Left colon (tissue), 2 donors: ENCODE measurements around the gene LRRTM3. TPM values are rescaled to one million over a fixed set of nuclear protein-coding genes. Genes with fewer than 3 reads are reported as not detected.

Experiments
- ATAC-seq: fragments of 200-7000 bp; cut with Tn5 transposase; one replicate; pipeline ENCODE4 v1.9.1; 2020; ENCODE audit warnings: mild to moderate bottlenecking, moderate library complexity
- DNase-seq, 2 donors: peaks; one replicate each; pipeline ENCODE4 v3.0.0-alpha.2; 2020
- intact Hi-C, 2 donors: fragments of 100-400 bp; cut with DNase I in 1 of 2; cut with micrococcal nuclease in 1 of 2; formaldehyde crosslinking; loops; one replicate each; pipeline versions ENCODE4 v1.11.2 to v1.14.0; 2022; cut with DNase I, micrococcal nuclease
- total RNA-seq, 2 donors: library from RNA; stranded (reverse); fragmentation: NEBNext Ultra II Directional; extraction: Animal tissue kit (Norgen Biotek cat#: 25700); gene quantifications; one replicate each; pipeline ENCODE4 v1.2.1, GENCODE V29; 2021
- donor health status: DM: no; HTN: no; CAD: no.
- donor health status: DM: yes; HTN: yes; CAD: no.

Gene LRRTM3
- total RNA-seq, 2 donors from 2014 or later, result not detected

- ATAC-seq, result no peak
- no peak for DNase-seq
- intact Hi-C loops, result no loop called here
These were observed 78.9 kb downstream of the LRRTM3 start for GRCh38 chr10:67004690-67005089.

- DNase-seq (no peak), ATAC-seq (no peak)
- intact Hi-C loops, result no loop called here
These were observed 80.1 kb downstream of the LRRTM3 start for GRCh38 chr10:67005981-67006380.

GRCh38 chr10:67011480-67011879, 85.6 kb downstream of the LRRTM3 start:
- no peak for DNase-seq
- ATAC-seq, result no peak
- intact Hi-C loops, result no loop called here

- DNase-seq (no peak), ATAC-seq (no peak)
- intact Hi-C loops, result no loop called here
These were observed 86.1 kb downstream of the LRRTM3 start for GRCh38 chr10:67011981-67012380.

- DNase-seq, result no peak
- intact Hi-C loops, result no loop called here
- ATAC-seq, result no peak
These were observed 89.4 kb downstream of the LRRTM3 start for GRCh38 chr10:67015225-67015624.

GRCh38 chr10:67017218-67017617, 91.4 kb downstream of the LRRTM3 start:
- DNase-seq, result no peak
- ATAC-seq, result no peak
- intact Hi-C loops, result no loop called here

GRCh38 chr10:67022099-67022498, 96.3 kb downstream of the LRRTM3 start:
- no peak for ATAC-seq
- intact Hi-C loops, result no loop called here
- DNase-seq, result no peak

GRCh38 chr10:67033878-67034277, 108.0 kb downstream of the LRRTM3 start:
- ATAC-seq, result no peak
- intact Hi-C loops, result no loop called here
- no peak for DNase-seq

GRCh38 chr10:67036808-67037207, 111.0 kb downstream of the LRRTM3 start:
- DNase-seq (no peak), ATAC-seq (no peak)

GRCh38 chr10:67043041-67043440, 117.2 kb downstream of the LRRTM3 start:
- ATAC-seq (no peak), DNase-seq (no peak)
- intact Hi-C loops, result no loop called here

More at GRCh38 chr10:67036808-67037207, 111.0 kb downstream of the LRRTM3 start:
- intact Hi-C loops, result no loop called here

GRCh38 chr10:67045404-67045803, 119.6 kb downstream of the LRRTM3 start:
- intact Hi-C loops, result no loop called here
- no peak for ATAC-seq
- DNase-seq, result no peak

GRCh38 chr10:67046507-67046906, 120.7 kb downstream of the LRRTM3 start:
- DNase-seq (no peak), ATAC-seq (no peak)
- intact Hi-C loops, result no loop called here

- no peak for ATAC-seq
- no peak for DNase-seq
- intact Hi-C loops, result no loop called here
These were observed 124.2 kb downstream of the LRRTM3 start for GRCh38 chr10:67049988-67050387.

- ATAC-seq (no peak), DNase-seq (no peak)
- intact Hi-C loops, result no loop called here
These were observed 124.6 kb downstream of the LRRTM3 start for GRCh38 chr10:67050415-67050814.

GRCh38 chr10:67072654-67073053, 146.8 kb downstream of the LRRTM3 start:
- intact Hi-C loops, result no loop called here
- ATAC-seq, result no peak
- DNase-seq, result no peak

GRCh38 chr10:67075491-67075971, 149.7 kb downstream of the LRRTM3 start:
- intact Hi-C loops, result no loop called here
- no peak for DNase-seq
- no peak for ATAC-seq

- no peak for DNase-seq
- ATAC-seq, result no peak
These were observed 150.3 kb downstream of the LRRTM3 start for GRCh38 chr10:67076144-67076543.

GRCh38 chr10:67077376-67077775, 151.5 kb downstream of the LRRTM3 start:
- ATAC-seq (no peak), DNase-seq (no peak)
- intact Hi-C loops, result no loop called here

More at GRCh38 chr10:67076144-67076543, 150.3 kb downstream of the LRRTM3 start:
- intact Hi-C loops, result no loop called here

- ATAC-seq (no peak), DNase-seq (peak in 1 of 2 donors; percentile 4)
- intact Hi-C loops, result no loop called here
These were observed 153.3 kb downstream of the LRRTM3 start for GRCh38 chr10:67079126-67079525.

GRCh38 chr10:67086327-67087134, 160.7 kb downstream of the LRRTM3 start:
- DNase-seq, result no peak
- no peak for ATAC-seq
- intact Hi-C loops, result no loop called here

- DNase-seq, result no peak
- intact Hi-C loops, result no loop called here
- ATAC-seq, result no peak
These were observed 161.2 kb downstream of the LRRTM3 start for GRCh38 chr10:67087135-67087425.
